ENCODE results near the gene TPRX1.

Gene TPRX1

DNA sequence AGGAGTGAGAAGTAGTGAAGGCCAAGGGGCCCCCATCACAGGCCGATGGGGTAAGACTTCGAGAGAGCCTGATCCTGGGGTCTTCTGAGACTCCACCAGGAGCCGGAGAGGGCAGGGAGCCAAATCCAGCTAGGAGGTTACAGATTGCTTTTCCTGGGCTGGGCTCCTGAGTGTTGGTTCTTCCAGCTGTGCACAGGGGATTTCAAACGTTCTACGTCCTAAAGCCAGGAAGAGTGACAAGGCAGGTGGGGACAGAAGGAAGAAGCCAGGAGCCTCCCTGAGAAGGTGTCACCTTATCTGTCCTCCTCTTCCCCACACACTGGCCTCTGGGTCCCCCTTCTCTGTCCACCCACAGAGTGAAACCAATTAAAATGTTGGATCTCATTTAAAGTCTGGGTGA is 38.6 kb upstream of the TPRX1 start:
- Histone ChIP-seq H3K27ac (ENCODE audit: low read length) (no peak overlapping the region), H3K9ac (ENCODE audit: low read length) (no peak overlapping the region), H3K4me1 (ENCODE audit: low read length) (no peaks in the 10 kb centered on the region), H3K9me2 (replicated peaks; ENCODE audit: insufficient read depth, low read length) (no peaks in the 10 kb centered on the region), H3K79me2 (ENCODE audit: low read length) (no peaks in the 10 kb centered on the region), H3K9me3 (replicated peaks; ENCODE audit: insufficient read depth, low read length) (no peaks in the 10 kb centered on the region), H3K4me2 (ENCODE audit: low read depth, low read length) (no peak overlapping the region), H3K36me3 (replicated peaks; ENCODE audit: insufficient read depth, low read length) (no peaks in the 10 kb centered on the region), H4K20me1 (ENCODE audit: insufficient read depth, low read length) (no peaks in the 10 kb centered on the region), H3K27me3 (replicated peaks; ENCODE audit: insufficient read depth, low read length) (peaks cover 80% of the 10 kb centered on the region), H3F3A (ENCODE audit: insufficient read depth, low read length) (no peaks in the 10 kb centered on the region), H2AFZ (ENCODE audit: low read length) (no peak overlapping the region; the same call in 1 of the 2 replicates), H3K4me3 (ENCODE audit: low read length) (no peak overlapping the region)
- no peak for DNase-seq
- TF ChIP-seq EZH2 (optimal IDR thresholded peaks at IDR 0.05; ENCODE audit: low read depth, low read length) (no peak), EZH2phosphoT487 (IDR thresholded peaks at IDR 0.05; ENCODE audit: low read length) (no peak)
- TF ChIP-seq, protein P1, sequence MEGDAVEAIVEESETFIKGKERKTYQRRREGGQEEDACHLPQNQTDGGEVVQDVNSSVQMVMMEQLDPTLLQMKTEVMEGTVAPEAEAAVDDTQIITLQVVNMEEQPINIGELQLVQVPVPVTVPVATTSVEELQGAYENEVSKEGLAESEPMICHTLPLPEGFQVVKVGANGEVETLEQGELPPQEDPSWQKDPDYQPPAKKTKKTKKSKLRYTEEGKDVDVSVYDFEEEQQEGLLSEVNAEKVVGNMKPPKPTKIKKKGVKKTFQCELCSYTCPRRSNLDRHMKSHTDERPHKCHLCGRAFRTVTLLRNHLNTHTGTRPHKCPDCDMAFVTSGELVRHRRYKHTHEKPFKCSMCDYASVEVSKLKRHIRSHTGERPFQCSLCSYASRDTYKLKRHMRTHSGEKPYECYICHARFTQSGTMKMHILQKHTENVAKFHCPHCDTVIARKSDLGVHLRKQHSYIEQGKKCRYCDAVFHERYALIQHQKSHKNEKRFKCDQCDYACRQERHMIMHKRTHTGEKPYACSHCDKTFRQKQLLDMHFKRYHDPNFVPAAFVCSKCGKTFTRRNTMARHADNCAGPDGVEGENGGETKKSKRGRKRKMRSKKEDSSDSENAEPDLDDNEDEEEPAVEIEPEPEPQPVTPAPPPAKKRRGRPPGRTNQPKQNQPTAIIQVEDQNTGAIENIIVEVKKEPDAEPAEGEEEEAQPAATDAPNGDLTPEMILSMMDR (IDR thresholded peaks at IDR 0.05; ENCODE audit: low read length) = no peak

DNA sequence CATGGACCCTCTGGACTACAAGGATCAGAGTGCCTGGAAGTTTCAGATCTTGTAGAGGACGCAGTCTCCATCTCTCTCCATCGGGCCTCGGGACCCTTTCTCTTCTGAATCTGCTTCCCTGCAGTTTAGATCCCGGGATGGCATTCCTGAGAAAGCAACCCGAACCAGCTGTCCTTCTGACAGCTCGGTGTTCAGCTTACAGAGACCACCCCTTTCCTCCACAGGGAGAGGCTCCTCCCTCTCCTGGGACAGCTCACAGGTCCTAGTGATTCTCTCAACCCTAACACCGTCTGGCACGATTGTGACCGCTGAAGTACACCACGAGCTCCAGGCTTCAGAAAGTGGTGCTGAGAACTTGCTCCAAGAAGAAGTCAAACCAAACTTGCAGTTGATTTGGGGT is 35.6 kb upstream of the TPRX1 start:
- no peaks in the 10 kb centered on the region for H3K79me2 ChIP-seq (ENCODE audit: low read length)
- no peak overlapping the region for H3K4me2 ChIP-seq (ENCODE audit: low read depth, low read length)
- H3K36me3 ChIP-seq (replicated peaks; ENCODE audit: insufficient read depth, low read length) = no peaks in the 10 kb centered on the region
- H3F3A ChIP-seq (ENCODE audit: insufficient read depth, low read length) = no peaks in the 10 kb centered on the region
- TF ChIP-seq EZH2 (optimal IDR thresholded peaks at IDR 0.05; ENCODE audit: low read depth, low read length) = no peak
- no peaks in the 10 kb centered on the region for H4K20me1 ChIP-seq (ENCODE audit: insufficient read depth, low read length)
- no peak for DNase-seq
- peaks cover 58% of the 10 kb centered on the region for H3K27me3 ChIP-seq (replicated peaks; ENCODE audit: insufficient read depth, low read length)
- H2AFZ ChIP-seq (ENCODE audit: low read length) = no peak overlapping the region
- no peak overlapping the region for H3K4me3 ChIP-seq (ENCODE audit: low read length)
- no peaks in the 10 kb centered on the region for H3K9me3 ChIP-seq (replicated peaks; ENCODE audit: insufficient read depth, low read length)
- no peaks in the 10 kb centered on the region for H3K9me2 ChIP-seq (replicated peaks; ENCODE audit: insufficient read depth, low read length)
- no peak overlapping the region for H3K27ac ChIP-seq (ENCODE audit: low read length)
- H3K4me1 ChIP-seq (ENCODE audit: low read length) = no peaks in the 10 kb centered on the region
- H3K9ac ChIP-seq (ENCODE audit: low read length) = no peak overlapping the region

DNA sequence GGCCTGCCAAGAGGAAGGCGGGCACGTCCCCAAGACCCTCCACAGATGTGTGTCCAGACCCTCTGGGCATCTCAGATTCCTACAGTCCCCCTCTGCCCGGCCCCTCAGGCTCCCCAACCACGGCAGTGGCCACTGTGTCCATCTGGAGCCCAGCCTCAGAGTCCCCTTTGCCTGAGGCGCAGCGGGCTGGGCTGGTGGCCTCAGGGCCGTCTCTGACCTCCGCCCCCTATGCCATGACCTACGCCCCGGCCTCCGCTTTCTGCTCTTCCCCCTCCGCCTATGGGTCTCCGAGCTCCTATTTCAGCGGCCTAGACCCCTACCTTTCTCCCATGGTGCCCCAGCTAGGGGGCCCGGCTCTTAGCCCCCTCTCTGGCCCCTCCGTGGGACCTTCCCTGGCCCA is 35.1 kb upstream of the TPRX1 start:
- Histone ChIP-seq H3K79me2 (ENCODE audit: low read length) (no peaks in the 10 kb centered on the region), H3K9me3 (replicated peaks; ENCODE audit: insufficient read depth, low read length) (no peaks in the 10 kb centered on the region), H3K36me3 (replicated peaks; ENCODE audit: insufficient read depth, low read length) (no peaks in the 10 kb centered on the region), H3K9ac (ENCODE audit: low read length) (no peak overlapping the region), H4K20me1 (ENCODE audit: insufficient read depth, low read length) (no peaks in the 10 kb centered on the region), H2AFZ (ENCODE audit: low read length) (no peak overlapping the region), H3K27ac (ENCODE audit: low read length) (no peak overlapping the region), H3K4me1 (ENCODE audit: low read length) (no peaks in the 10 kb centered on the region), H3K4me2 (ENCODE audit: low read depth, low read length) (no peak overlapping the region), H3K9me2 (replicated peaks; ENCODE audit: insufficient read depth, low read length) (no peaks in the 10 kb centered on the region), H3F3A (ENCODE audit: insufficient read depth, low read length) (no peaks in the 10 kb centered on the region), H3K27me3 (replicated peaks; ENCODE audit: insufficient read depth, low read length) (peaks cover 59% of the 10 kb centered on the region), H3K4me3 (ENCODE audit: low read length) (no peak overlapping the region)
- no peak for DNase-seq
- TF ChIP-seq EZH2 (optimal IDR thresholded peaks at IDR 0.05; ENCODE audit: low read depth, low read length) (no peak), EZH2phosphoT487 (IDR thresholded peaks at IDR 0.05; ENCODE audit: low read length) (no peak)
- TF ChIP-seq, protein P1 (IDR thresholded peaks at IDR 0.05; ENCODE audit: low read length) = no peak

DNA sequence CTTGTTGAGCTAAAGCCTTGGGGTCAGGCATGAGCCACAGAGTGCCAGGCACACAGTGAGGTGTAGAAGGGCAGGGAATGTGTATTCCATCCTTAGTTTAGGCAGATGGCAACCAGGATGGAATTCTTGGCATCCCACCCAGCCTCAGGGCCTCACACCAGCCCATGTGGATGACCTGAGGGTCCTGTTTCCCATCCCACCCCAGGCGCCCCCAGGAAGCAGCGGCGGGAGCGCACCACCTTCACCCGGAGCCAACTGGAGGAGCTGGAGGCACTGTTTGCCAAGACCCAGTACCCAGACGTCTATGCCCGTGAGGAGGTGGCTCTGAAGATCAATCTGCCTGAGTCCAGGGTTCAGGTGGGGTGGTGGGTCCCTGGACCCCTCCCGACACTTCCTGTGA is 31.7 kb upstream of the TPRX1 start:
- TF ChIP-seq, protein P1 (IDR thresholded peaks at IDR 0.05; ENCODE audit: low read length) = no peak
- Histone ChIP-seq H3K9me2 (replicated peaks; ENCODE audit: insufficient read depth, low read length) (no peaks in the 10 kb centered on the region), H3K4me3 (ENCODE audit: low read length) (no peak overlapping the region), H3K4me1 (ENCODE audit: low read length) (no peaks in the 10 kb centered on the region), H4K20me1 (ENCODE audit: insufficient read depth, low read length) (no peaks in the 10 kb centered on the region), H3K36me3 (replicated peaks; ENCODE audit: insufficient read depth, low read length) (no peaks in the 10 kb centered on the region), H3K9ac (ENCODE audit: low read length) (no peak overlapping the region), H3K79me2 (ENCODE audit: low read length) (no peaks in the 10 kb centered on the region), H2AFZ (ENCODE audit: low read length) (no peak overlapping the region), H3F3A (ENCODE audit: insufficient read depth, low read length) (no peaks in the 10 kb centered on the region), H3K4me2 (ENCODE audit: low read depth, low read length) (no peak overlapping the region), H3K27me3 (replicated peaks; ENCODE audit: insufficient read depth, low read length) (peaks cover 53% of the 10 kb centered on the region), H3K27ac (ENCODE audit: low read length) (no peak overlapping the region), H3K9me3 (replicated peaks; ENCODE audit: insufficient read depth, low read length) (no peaks in the 10 kb centered on the region)
- DNase-seq = no peak

Data from MM.1S (cell line).